ENCODE results near the gene POLDIP3. TPM values are rescaled to one million over a fixed set of nuclear protein-coding genes. Genes with fewer than 3 reads are reported as not detected.
"Not testable (repeated sequence)": the region's sequence is repeated elsewhere in the genome, so short reads cannot be mapped to it uniquely, and the experiment has no call there.

POLDIP3 gene
- total RNA-seq, 1 donor from 2014 or later = 77.5 TPM

- H3K36me3 Mint-ChIP-seq (ENCODE audit: low read depth); H3K9me3 Mint-ChIP-seq; H3K27me3 Mint-ChIP-seq; ATAC-seq (ENCODE audit: low read depth); DNase-seq: not testable (repeated sequence)
- Mint-ChIP-seq H3K27ac (peak overlapping the region; percentile 97), H3K4me1 (peaks cover 74% of the 10 kb centered on the region), H3K4me3 (peak overlapping the region; percentile 67)
- ChIA-PET CTCF (interaction anchor here (1.0 to 1.5 kb wide), 2 partner anchors 16 to 32 kb away, joined by 3 to 5 read pairs; no protein-coding TSS in a partner anchor), POLR2A (interaction anchor here (1.0 to 2.3 kb wide), 5 partner anchors 12 to 86 kb away, joined by 3 to 28 read pairs (median 6); partner anchors contain the start of genes POLDIP3 and SERHL2)
- intact Hi-C loops (cut with micrococcal nuclease) = loop anchor here (1.0 to 10.0 kb wide), 2 partner anchors 15 to 328 kb away; no protein-coding TSS in a partner anchor
Observed at GRCh38 chr22:42536634-42537033, 78.0 kb downstream of the POLDIP3 start.

DNA sequence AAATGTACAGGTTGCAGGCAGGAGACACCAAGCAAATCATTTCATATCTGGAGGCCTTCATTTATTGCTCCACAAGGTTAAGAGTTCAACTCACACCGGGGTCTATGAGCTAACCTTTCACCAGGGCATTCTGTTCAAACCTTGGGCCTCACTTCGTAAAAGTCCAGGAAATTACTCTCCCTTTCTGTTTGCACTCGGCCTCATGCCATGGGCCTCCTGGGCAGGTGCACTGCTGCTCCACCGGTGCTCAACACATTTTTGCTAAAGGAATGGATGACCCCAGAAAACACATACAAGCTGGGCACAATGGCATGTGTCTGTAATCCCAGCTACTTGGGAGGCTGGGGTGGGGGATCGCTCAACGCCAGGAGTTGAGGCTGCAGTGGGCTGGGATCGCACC is 78.5 kb downstream of the POLDIP3 start:
- ChIA-PET CTCF (interaction anchor here (1.0 to 1.5 kb wide), 2 partner anchors 16 to 32 kb away, joined by 3 to 5 read pairs; no protein-coding TSS in a partner anchor), POLR2A (interaction anchor here (0.7 to 2.3 kb wide), 4 partner anchors 15 to 78 kb away, joined by 3 to 28 read pairs (median 8); partner anchors contain the start of genes POLDIP3 and SERHL2)
- Mint-ChIP-seq H3K4me3 (no peak overlapping the region), H3K27ac (peak overlapping the region; percentile 65), H3K27me3 (no peaks in the 10 kb centered on the region), H3K9me3 (no peaks in the 10 kb centered on the region), H3K36me3 (ENCODE audit: low read depth) (no peaks in the 10 kb centered on the region), H3K4me1 (peaks cover 70% of the 10 kb centered on the region)
- intact Hi-C loops (cut with micrococcal nuclease) = loop anchor here (10.0 kb wide), 1 partner anchor 329 kb away; no protein-coding TSS in a partner anchor
- ATAC-seq (ENCODE audit: low read depth) (no peak), DNase-seq (no peak)
- TF ChIP-seq CTCF (IDR thresholded peaks at IDR 0.05) = no peak

- CTCF ChIA-PET; DNase-seq; H3K4me3 Mint-ChIP-seq; H3K36me3 Mint-ChIP-seq (ENCODE audit: low read depth); ATAC-seq (ENCODE audit: low read depth); H3K27ac Mint-ChIP-seq; H3K9me3 Mint-ChIP-seq; H3K27me3 Mint-ChIP-seq: not testable (repeated sequence)
- intact Hi-C loops (cut with micrococcal nuclease) = loop anchor here (10.0 kb wide), 1 partner anchor 330 kb away; no protein-coding TSS in a partner anchor
- POLR2A ChIA-PET = interaction anchor here (3.2 kb wide), 1 partner anchor 16 kb away, joined by 24 read pairs; no protein-coding TSS in a partner anchor
- peaks cover 67% of the 10 kb centered on the region for H3K4me1 Mint-ChIP-seq
Observed at GRCh38 chr22:42535082-42535731, 79.5 kb downstream of the POLDIP3 start.

Other genes with a start within 250 kb of the POLDIP3 start
- 0.12 and 0.18 TPM in 2 replicates for gene NFAM1, start 182.5 kb downstream of the POLDIP3 start, total RNA-seq
- gene RRP7A, start 95.1 kb downstream of the POLDIP3 start, total RNA-seq = 129 and 135 TPM in 2 replicates
- gene SERHL2, start 60.9 kb downstream of the POLDIP3 start, total RNA-seq = 0.91 and 1.7 TPM in 2 replicates
- 2.1 and 3.4 TPM in 2 replicates for gene ATP5MGL, start 25.7 kb upstream of the POLDIP3 start, total RNA-seq
- 78.2 and 91.7 TPM in 2 replicates for gene CYB5R3, start 34.5 kb upstream of the POLDIP3 start, total RNA-seq
- 16.9 and 18.4 TPM in 2 replicates for gene A4GALT, start 106.0 kb upstream of the POLDIP3 start, total RNA-seq
- gene ARFGAP3, start 242.4 kb upstream of the POLDIP3 start, total RNA-seq = 35.2 and 37.3 TPM in 2 replicates